Smooth muscle cell of trachea (primary cell): ENCODE measurements around the gene EIF5AL1. TPM values are rescaled to one million over a fixed set of nuclear protein-coding genes. Genes with fewer than 3 reads are reported as not detected.

ENCODE experiments used
- total RNA-seq: library from RNA; depleted of rRNA; stranded (reverse); fragments of >200 nt; gene quantifications from 2 replicates; pipeline ENCODE4 v1.2.1, GENCODE V29; 2014

Gene EIF5AL1
- 0.17 and 0.58 TPM in 2 replicates for total RNA-seq

GRCh38 chr10:79511891-79512583, at the start of gene EIF5AL1:
EIF5AL1 (plus strand) TSS chr10:79512533; CDS start chr10:79512650, 117 bp downstream.

GRCh38 chr10:79560160-79560709, 47.9 kb downstream of the EIF5AL1 start, which contains the start of gene SFTPA2:
SFTPA2 (minus strand) TSS chr10:79560407; CDS start chr10:79559483, 924 bp downstream.

Other genes starting within 250 kb of the EIF5AL1 start
- gene PPIF, start 165.1 kb upstream of the EIF5AL1 start, total RNA-seq: 25.7 and 40.4 TPM in 2 replicates
- gene ZCCHC24, start 66.9 kb upstream of the EIF5AL1 start, total RNA-seq: 48.3 and 80.6 TPM in 2 replicates
- gene SFTPA2, start 47.9 kb downstream of the EIF5AL1 start, total RNA-seq: not detected in 2 replicates
- gene SFTPA1, start 98.4 kb downstream of the EIF5AL1 start, total RNA-seq: not detected in 2 replicates
- gene NUTM2B, start 190.7 kb downstream of the EIF5AL1 start, total RNA-seq: 0.15 and 1.2 TPM in 2 replicates